Measurements from ENCODE around the gene FBXW7. TPM values are rescaled to one million over a fixed set of nuclear protein-coding genes. Genes with fewer than 3 reads are reported as not detected.

Gene FBXW7
- total RNA-seq, 1 donor from 2014 or later, result 21.0 TPM

DNA sequence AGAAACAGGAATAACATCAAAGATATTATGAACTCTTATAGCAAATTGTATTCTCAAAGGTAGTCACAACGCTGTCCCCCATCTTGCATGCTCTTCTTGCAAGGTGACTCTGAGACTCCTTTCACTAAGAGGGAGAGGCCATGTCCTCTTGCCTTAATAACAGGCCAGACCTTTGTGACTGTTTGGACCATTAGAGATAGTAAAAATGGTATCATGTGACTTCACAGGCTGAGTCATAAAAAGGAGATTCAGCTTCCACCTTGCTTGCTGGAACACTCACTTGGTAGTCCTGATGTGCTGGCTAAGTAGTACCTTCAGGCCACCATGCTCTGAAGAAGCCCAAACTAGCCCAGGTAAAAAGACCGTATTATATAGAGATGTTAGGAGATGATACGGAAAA lies 143.8 kb downstream of the FBXW7 start:
- Mint-ChIP-seq H3K4me3 (ENCODE audit: unreplicated experiment) (no peak overlapping the region), H3K27me3 (ENCODE audit: unreplicated experiment) (no peaks in the 10 kb centered on the region), H3K9me3 (ENCODE audit: unreplicated experiment) (no peaks in the 10 kb centered on the region), H3K4me1 (ENCODE audit: unreplicated experiment) (peaks cover 10% of the 10 kb centered on the region), H3K27ac (ENCODE audit: unreplicated experiment) (no peak overlapping the region), H3K36me3 (ENCODE audit: unreplicated experiment) (no peaks in the 10 kb centered on the region)
- no peak for DNase-seq (ENCODE audit: extremely low spot score, unreplicated experiment)
- TF ChIP-seq, protein P1, sequence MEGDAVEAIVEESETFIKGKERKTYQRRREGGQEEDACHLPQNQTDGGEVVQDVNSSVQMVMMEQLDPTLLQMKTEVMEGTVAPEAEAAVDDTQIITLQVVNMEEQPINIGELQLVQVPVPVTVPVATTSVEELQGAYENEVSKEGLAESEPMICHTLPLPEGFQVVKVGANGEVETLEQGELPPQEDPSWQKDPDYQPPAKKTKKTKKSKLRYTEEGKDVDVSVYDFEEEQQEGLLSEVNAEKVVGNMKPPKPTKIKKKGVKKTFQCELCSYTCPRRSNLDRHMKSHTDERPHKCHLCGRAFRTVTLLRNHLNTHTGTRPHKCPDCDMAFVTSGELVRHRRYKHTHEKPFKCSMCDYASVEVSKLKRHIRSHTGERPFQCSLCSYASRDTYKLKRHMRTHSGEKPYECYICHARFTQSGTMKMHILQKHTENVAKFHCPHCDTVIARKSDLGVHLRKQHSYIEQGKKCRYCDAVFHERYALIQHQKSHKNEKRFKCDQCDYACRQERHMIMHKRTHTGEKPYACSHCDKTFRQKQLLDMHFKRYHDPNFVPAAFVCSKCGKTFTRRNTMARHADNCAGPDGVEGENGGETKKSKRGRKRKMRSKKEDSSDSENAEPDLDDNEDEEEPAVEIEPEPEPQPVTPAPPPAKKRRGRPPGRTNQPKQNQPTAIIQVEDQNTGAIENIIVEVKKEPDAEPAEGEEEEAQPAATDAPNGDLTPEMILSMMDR (IDR thresholded peaks at IDR 0.05), result no peak

DNA sequence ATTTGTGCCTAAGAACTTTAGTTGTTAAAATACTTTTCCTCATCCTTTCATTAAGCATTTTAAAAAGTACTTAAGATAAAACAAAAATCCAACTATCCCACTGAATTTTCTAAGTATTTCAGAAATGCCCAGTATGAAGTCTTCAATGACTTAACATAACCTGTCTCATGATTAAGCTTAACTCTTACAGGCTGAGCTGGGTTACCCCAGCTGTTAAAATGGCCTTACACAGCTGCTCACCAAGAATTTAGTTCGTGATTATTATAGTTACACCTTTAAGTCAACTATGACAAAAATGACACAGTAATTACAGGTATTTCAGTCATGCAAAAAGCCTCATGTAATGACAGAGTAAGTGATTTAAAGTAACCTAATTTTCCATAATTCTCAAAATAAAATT lies 145.7 kb downstream of the FBXW7 start:
- Mint-ChIP-seq H3K27me3 (ENCODE audit: unreplicated experiment) (no peaks in the 10 kb centered on the region), H3K27ac (ENCODE audit: unreplicated experiment) (no peak overlapping the region), H3K4me3 (ENCODE audit: unreplicated experiment) (no peak overlapping the region), H3K9me3 (ENCODE audit: unreplicated experiment) (no peaks in the 10 kb centered on the region), H3K4me1 (ENCODE audit: unreplicated experiment) (peaks cover 10% of the 10 kb centered on the region), H3K36me3 (ENCODE audit: unreplicated experiment) (no peaks in the 10 kb centered on the region)
- DNase-seq (ENCODE audit: extremely low spot score, unreplicated experiment), result no peak
- TF ChIP-seq, protein P1 (IDR thresholded peaks at IDR 0.05), result no peak

DNA sequence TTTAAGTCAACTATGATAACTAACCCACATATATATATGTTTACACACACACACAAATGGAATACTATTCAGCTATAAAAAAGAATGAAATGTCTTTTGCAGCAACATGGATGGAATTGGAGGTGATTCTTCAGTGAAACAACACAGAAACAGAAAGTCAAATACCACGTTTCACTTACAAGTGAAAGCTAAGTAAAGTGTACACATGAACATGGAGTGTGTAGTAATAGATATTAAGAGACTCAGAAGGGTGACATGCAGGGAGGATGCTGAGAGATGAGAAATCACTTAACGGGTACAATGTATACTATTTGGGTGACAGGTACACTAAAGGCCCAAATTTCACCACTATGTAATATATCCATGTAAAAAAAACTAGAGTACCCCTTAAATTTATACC lies 146.5 kb downstream of the FBXW7 start:
- no peak for DNase-seq (ENCODE audit: extremely low spot score, unreplicated experiment)
- Mint-ChIP-seq H3K36me3 (ENCODE audit: unreplicated experiment) (no peaks in the 10 kb centered on the region), H3K4me3 (ENCODE audit: unreplicated experiment) (no peak overlapping the region), H3K27ac (ENCODE audit: unreplicated experiment) (no peak overlapping the region), H3K4me1 (ENCODE audit: unreplicated experiment) (peaks cover 10% of the 10 kb centered on the region), H3K9me3 (ENCODE audit: unreplicated experiment) (no peaks in the 10 kb centered on the region), H3K27me3 (ENCODE audit: unreplicated experiment) (no peaks in the 10 kb centered on the region)
- TF ChIP-seq, protein P1 (IDR thresholded peaks at IDR 0.05), result no peak

DNA sequence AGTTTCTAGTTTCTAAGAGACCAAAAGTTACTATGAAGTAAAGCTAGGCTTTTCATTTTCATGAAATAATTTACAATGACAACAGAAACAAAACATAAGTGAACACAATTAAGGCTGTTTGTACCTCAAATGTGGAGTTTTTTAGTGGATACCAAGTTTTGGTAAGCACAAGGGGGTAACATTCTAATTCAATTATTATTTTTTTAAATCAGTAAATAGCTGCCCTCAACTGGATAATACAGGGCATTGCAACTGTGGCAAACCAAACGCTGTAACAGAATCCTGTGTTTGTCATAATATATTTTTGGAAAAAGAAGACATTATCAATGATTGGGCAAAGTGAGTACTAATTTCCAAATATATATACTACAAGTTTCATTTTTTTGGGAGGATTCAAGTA lies 150.3 kb downstream of the FBXW7 start:
- Mint-ChIP-seq H3K36me3 (ENCODE audit: unreplicated experiment) (no peaks in the 10 kb centered on the region), H3K4me3 (ENCODE audit: unreplicated experiment) (no peak overlapping the region), H3K4me1 (ENCODE audit: unreplicated experiment) (peaks cover 21% of the 10 kb centered on the region), H3K27me3 (ENCODE audit: unreplicated experiment) (no peaks in the 10 kb centered on the region), H3K27ac (ENCODE audit: unreplicated experiment) (no peak overlapping the region), H3K9me3 (ENCODE audit: unreplicated experiment) (no peaks in the 10 kb centered on the region)
- no peak for DNase-seq (ENCODE audit: extremely low spot score, unreplicated experiment)
- TF ChIP-seq, protein P1 (IDR thresholded peaks at IDR 0.05), result peak; percentile 72

DNA sequence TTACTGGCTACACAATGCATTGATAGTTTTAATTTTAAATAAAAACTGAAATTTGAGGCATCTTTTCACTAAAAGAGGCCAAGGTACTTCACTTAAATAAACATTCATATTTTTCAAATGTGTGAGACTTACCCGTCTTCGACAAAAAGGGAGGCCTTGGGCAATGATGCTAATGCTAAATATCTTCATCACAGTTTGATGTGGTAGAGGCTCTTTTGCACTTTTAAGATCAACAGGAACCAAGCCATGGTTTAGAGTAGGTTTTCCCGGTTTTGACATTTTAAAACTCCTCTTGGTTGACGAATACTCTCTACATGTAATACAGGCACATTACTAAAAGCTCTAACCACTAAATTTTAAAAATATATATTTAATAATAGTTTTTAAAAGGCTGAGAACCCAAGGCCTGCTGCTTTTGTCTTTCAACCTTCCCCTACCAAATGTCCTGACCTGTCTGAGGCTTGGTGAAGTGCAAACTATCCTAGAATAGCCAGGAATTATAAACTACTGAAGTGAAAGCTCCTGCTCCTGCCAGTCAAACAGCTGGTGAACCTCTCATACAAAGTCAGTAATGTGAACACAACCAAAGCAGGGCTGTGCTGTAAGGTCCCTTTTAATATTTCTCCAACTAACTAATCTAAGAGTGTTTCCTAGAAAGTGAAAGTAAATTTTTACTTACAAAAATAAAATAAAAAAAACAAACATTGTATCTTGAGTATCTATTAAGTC lies 153.7 kb downstream of the FBXW7 start:
- Mint-ChIP-seq H3K4me3 (ENCODE audit: unreplicated experiment) (no peak overlapping the region), H3K27ac (ENCODE audit: unreplicated experiment) (peak overlapping the region; percentile 46), H3K27me3 (ENCODE audit: unreplicated experiment) (no peaks in the 10 kb centered on the region), H3K36me3 (ENCODE audit: unreplicated experiment) (no peaks in the 10 kb centered on the region), H3K9me3 (ENCODE audit: unreplicated experiment) (no peaks in the 10 kb centered on the region), H3K4me1 (ENCODE audit: unreplicated experiment) (peaks cover 11% of the 10 kb centered on the region)
- TF ChIP-seq, protein P1 (IDR thresholded peaks at IDR 0.05), result no peak
- DNase-seq (ENCODE audit: extremely low spot score, unreplicated experiment), result no peak

All from osteocyte (in vitro differentiated cells).